GM18951 (cell line): ENCODE data around the gene PTPRR.

Source experiments
- POLR2A ChIP-seq: IDR thresholded peaks from 4 replicates; pipeline ENCODE4 v1.6.1; 2011; ENCODE audit warnings: mild to moderate bottlenecking; ENCODE audit not compliant: insufficient read length, insufficient read depth; ENCODE audit errors: extremely low read depth
- in situ Hi-C: fragments of 300-500 bp; cut with MboI; formaldehyde crosslinking; loops from one replicate; pipeline ENCODE4 v1.12.0; 2022; ENCODE audit warnings: low sequenced_read_pairs, mixed read lengths, inconsistent platforms; ENCODE audit not compliant: unreplicated experiment

PTPRR gene

DNA sequence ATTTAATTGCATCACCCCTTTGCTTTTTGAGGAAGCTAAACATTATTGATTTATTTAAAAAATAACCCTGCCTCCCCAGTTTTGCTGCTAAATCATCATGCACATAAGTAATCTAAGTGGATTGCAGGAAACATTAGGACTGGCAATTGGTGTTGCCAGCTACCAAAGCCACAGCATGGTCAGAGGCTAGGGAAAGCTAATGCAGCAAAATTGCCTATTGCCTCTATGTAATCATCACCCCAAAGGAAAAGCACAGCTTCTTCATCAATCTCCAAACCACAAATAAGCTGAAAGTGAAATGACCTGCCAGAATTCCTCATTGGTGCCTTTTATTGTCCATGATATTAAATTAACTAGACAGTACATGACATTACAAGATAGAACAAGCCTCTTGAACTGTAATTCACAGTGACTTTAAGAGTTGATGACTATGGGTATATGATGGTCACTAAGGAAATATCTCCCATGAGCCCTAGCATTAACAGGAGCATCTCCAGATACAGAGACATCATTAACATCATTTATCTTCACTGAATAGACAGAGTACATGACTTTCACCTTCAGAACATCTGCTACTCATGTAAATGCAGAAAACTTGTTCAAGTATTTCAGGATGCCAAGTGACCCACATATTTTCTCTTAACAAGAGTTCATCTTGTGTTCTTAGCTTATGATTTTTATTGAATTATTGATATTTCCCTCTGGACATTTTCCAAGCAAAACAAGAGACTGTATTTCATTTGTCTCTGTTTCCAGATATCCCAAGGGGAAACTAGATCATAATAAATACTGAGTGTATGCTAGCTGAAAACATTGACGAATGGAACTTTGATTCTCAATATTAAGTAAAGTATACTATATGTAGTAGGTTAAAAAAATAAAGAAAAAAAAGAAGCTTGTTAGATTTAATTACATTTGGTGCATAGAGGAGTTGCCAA, 29.4 kb downstream of the PTPRR start:
- in situ Hi-C loops = no loop called here
- TF ChIP-seq POLR2A = no peak

DNA sequence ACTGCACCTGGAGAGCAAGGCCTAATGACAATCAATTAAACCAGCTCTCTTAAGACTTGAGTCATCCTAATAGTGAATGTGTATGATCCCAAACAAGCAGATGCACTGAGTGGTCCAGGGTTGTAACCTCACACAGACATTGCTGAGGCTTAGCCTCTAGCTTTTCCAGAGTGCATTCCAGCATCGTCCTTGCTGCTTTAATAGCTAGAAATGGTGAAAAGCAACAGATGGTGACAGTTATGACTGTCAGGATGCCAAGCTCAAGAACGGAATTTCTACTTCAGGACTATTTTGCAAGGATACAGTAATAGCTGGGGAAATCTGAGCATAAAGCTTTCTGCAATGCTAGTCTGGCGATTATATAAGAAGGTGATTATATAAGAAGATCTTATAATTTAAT, 34.6 kb downstream of the PTPRR start:
- in situ Hi-C loops = no loop called here
- TF ChIP-seq POLR2A = no peak

- in situ Hi-C loops = no loop called here
- no peak for TF ChIP-seq POLR2A
Observed at GRCh38 chr12:70883855-70884254, 36.7 kb downstream of the PTPRR start.

DNA sequence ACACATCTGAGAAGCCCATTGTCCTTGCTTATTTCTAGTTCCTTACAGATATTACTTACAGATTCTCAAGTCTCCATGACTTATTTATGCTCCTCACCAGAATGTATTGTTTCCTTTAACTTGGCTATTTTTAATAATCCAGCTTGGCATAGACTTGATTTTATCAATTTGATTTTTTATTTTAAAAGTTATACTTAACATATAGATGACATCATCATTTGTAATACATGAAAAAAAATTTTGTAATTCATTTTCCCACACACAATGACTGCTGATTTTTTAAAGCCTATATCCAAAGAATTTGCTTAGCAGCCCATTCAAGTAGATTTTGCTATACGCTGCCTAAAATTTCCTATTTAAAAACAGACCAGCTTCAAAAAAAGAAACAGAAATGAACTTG, 39.8 kb downstream of the PTPRR start:
- in situ Hi-C loops = no loop called here
- no peak for TF ChIP-seq POLR2A

DNA sequence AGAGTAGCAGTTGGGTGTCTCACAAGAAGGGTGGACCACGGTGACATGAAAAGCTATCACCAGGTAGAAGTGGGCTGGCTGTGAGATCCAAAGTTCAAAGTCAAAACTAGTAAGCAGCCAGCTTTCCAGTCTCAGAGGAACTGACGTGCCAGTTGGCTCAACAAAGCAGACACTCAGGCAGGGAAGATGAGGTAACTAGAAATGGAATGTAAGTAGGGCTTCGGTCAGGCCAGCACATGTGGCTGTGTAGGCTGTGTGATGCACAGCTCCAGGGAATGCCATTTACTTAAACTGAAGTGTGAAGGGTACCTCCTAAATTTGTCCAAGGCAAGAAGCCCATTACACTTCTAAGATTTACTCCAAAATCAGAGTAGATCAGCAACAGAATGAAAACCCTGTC, 43.6 kb downstream of the PTPRR start:
- in situ Hi-C loops = no loop called here
- TF ChIP-seq POLR2A = no peak

DNA sequence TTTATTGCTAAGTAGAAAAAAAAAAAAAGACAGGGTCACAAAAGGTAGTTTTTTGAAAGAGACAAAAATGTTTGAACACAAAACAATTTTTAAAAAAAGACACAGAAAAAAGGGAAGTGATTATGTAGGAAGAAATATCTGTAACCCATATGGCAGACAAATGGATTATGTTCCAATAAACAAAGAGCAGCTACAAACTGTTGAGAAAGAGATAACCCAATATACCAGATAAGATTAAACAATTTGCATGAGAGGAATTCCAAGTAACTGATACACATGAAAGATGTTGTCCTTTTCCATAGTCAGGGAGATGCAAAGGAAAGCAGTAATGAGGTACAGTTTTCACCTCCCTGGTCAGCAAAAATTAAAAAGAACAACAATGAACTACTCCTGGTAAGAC, 44.9 kb downstream of the PTPRR start:
- no peak for TF ChIP-seq POLR2A
- in situ Hi-C loops = no loop called here

- TF ChIP-seq POLR2A = no peak
- in situ Hi-C loops = no loop called here
Observed at GRCh38 chr12:70854881-70855568, 65.5 kb downstream of the PTPRR start.

GRCh38 chr12:70854138-70854537, 66.4 kb downstream of the PTPRR start:
- in situ Hi-C loops = no loop called here

GRCh38 chr12:70853326-70853725, 67.2 kb downstream of the PTPRR start:
- TF ChIP-seq POLR2A = no peak
- in situ Hi-C loops = no loop called here

More at GRCh38 chr12:70854138-70854537, 66.4 kb downstream of the PTPRR start:
- no peak for TF ChIP-seq POLR2A

GRCh38 chr12:70852416-70853150, 68.0 kb downstream of the PTPRR start:
- no peak for TF ChIP-seq POLR2A
- in situ Hi-C loops = no loop called here

GRCh38 chr12:70849265-70849960, 71.1 kb downstream of the PTPRR start:
- no peak for TF ChIP-seq POLR2A
- in situ Hi-C loops = no loop called here

DNA sequence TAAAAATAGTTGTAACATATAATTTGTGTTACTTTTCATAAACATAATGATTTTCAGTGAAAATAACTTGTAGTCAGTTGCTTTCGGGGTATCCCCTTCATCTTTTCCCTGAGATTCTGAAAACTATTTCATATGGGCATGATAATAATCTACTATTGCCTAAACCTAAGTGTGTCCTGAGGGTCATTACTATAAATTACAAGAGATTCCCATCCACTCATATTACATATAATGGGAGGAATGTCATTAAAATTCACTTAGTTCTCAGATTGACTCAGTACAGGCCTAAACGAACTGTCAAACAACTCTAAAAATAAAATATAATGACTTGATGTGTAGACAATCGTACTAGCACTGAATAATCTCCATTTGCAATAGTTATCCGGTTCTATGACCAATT, 72.7 kb downstream of the PTPRR start:
- in situ Hi-C loops = no loop called here
- no peak for TF ChIP-seq POLR2A

DNA sequence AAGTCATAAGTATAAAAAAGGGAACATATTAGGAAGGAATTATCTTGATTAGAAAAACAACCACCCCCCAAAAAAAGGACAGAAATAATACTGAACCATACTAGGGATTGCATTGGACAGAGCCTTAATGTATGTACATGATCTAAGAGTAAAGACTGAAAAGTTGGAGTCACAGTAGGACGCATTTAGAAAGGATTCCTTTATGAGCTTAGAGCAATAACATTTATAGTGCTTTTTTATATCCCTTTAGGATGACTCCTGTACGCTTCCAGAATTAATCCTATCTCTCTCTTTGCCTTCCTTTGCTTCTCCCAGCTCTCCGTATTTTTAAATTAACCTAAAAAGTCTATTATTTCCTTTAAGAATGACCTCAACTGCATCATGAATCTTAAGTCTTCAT, 75.3 kb downstream of the PTPRR start:
- no peak for TF ChIP-seq POLR2A
- in situ Hi-C loops = no loop called here
